OCI-LY7 (cell line): ENCODE results near the gene GIMAP1. TPM values are rescaled to one million over a fixed set of nuclear protein-coding genes. Genes with fewer than 3 reads are reported as not detected.

Experiments used
- BruUV-seq: library from RNA; stranded (reverse); fragments of 400-500 nt; replicated peaks from 2 replicates; lab custom pipeline; 2021; lab: Mats Ljungman, UMichigan
- CTCF ChIA-PET: fragments of 300-600 bp; sonication (Branson Sonifier 250); formaldehyde crosslinking; loops from one replicate; lab custom pipeline; 2022; ENCODE audit warnings: antibody characterized with exemption; ENCODE audit not compliant: unreplicated experiment; lab: Charles Lee
- POLR2A ChIA-PET: fragments of 300-600 bp; sonication (Branson Sonifier 250); formaldehyde crosslinking; loops from one replicate; lab custom pipeline; 2022; ENCODE audit warnings: antibody characterized with exemption; lab: Charles Lee
- DNase-seq: peaks from one replicate; pipeline ENCODE4 v3.0.0-alpha.2; 2015; ENCODE audit warnings: low spot score
- H2AFZ ChIP-seq: fragments of 200-600 bp; sonication (generic), shearing (Covaris generic); 2 replicates; pipeline ENCODE4 v1.6.1; 2014; ENCODE audit warnings: mild to moderate bottlenecking, antibody characterized with exemption, low read length, moderate library complexity
- H3K27ac ChIP-seq: fragments of 200-600 bp; sonication (generic); 2 replicates; pipeline ENCODE4 v1.5.1; 2014; ENCODE audit warnings: mixed run types, low read depth, mild to moderate bottlenecking, moderate library complexity, low read length, inconsistent platforms; ENCODE audit not compliant: poor library complexity, severe bottlenecking
- H3K36me3 ChIP-seq: fragments of 200-600 bp; sonication (generic); 2 replicates; pipeline ENCODE4 v1.6.1; 2014; ENCODE audit warnings: mild to moderate bottlenecking, antibody characterized with exemption, low read length, moderate library complexity, mixed read lengths; ENCODE audit not compliant: insufficient read depth
- H3K4me1 ChIP-seq: fragments of 200-600 bp; sonication (generic); 2 replicates; pipeline ENCODE4 v1.5.1; 2014; ENCODE audit warnings: mild to moderate bottlenecking, low read length; ENCODE audit not compliant: insufficient read depth, poor library complexity, severe bottlenecking
- H3K4me2 ChIP-seq: fragments of 200-600 bp; sonication (generic); 2 replicates; pipeline ENCODE4 v1.6.1; 2014; ENCODE audit warnings: mild to moderate bottlenecking, low read length
- H3K4me3 ChIP-seq: fragments of 200-600 bp; sonication (generic); 2 replicates; pipeline ENCODE4 v1.5.1; 2014; ENCODE audit warnings: mild to moderate bottlenecking, low read depth, low read length; ENCODE audit not compliant: poor library complexity, severe bottlenecking
- H3K79me2 ChIP-seq: fragments of 200-600 bp; sonication (generic); 2 replicates; pipeline ENCODE4 v1.6.1; 2016; ENCODE audit warnings: low read depth, mild to moderate bottlenecking, low read length, moderate library complexity, mixed read lengths; ENCODE audit not compliant: insufficient read depth
- H3K9me2 ChIP-seq: fragments of 200-600 bp; sonication (generic); 2 replicates; pipeline ENCODE4 v1.6.1; 2016; ENCODE audit warnings: mild to moderate bottlenecking, low read length, mixed read lengths; ENCODE audit not compliant: insufficient read depth
- H3K9me3 ChIP-seq: fragments of 200-600 bp; sonication (generic); 2 replicates; pipeline ENCODE4 v1.6.1; 2014; ENCODE audit warnings: mild to moderate bottlenecking, mixed run types, low read length, mixed read lengths
- H4K20me1 ChIP-seq: fragments of 200-600 bp; sonication (generic); 2 replicates; pipeline ENCODE4 v1.6.1; 2014; ENCODE audit warnings: mild to moderate bottlenecking, antibody characterized with exemption, low read length, moderate library complexity, mixed read lengths; ENCODE audit not compliant: insufficient read depth
- CTCF ChIP-seq: fragments of 200-600 bp; sonication (generic); conservative IDR thresholded peaks from 2 replicates; pipeline ENCODE4 v1.5.1; 2014; ENCODE audit warnings: mild to moderate bottlenecking, antibody characterized with exemption, low read length, moderate library complexity, mixed read lengths
- EZH2phosphoT487 ChIP-seq: fragments of 200-600 bp; sonication (generic); IDR thresholded peaks from 2 replicates; pipeline ENCODE4 v1.6.1; 2018; ENCODE audit warnings: low read depth, borderline replicate concordance, mild to moderate bottlenecking, mixed run types, antibody characterized with exemption, low read length, moderate library complexity, mixed read lengths
- intact Hi-C: fragments of 100-400 bp; cut with micrococcal nuclease; formaldehyde crosslinking; loops from one replicate; pipeline ENCODE4 v1.10.0; 2022; ENCODE audit not compliant: unreplicated experiment
- total RNA-seq, 2 experiments: library from RNA; depleted of rRNA in 1 of 2; stranded (reverse); fragments of >200 nt in 1 of 2; shearing (Covaris generic) in 1 of 2; gene quantifications; 2 replicates each; pipeline ENCODE4 v1.2.3, GENCODE V29; 2014 to 2022

The GIMAP1 gene
- total RNA-seq, 2 experiments from 2014 or later, result not detected

DNA sequence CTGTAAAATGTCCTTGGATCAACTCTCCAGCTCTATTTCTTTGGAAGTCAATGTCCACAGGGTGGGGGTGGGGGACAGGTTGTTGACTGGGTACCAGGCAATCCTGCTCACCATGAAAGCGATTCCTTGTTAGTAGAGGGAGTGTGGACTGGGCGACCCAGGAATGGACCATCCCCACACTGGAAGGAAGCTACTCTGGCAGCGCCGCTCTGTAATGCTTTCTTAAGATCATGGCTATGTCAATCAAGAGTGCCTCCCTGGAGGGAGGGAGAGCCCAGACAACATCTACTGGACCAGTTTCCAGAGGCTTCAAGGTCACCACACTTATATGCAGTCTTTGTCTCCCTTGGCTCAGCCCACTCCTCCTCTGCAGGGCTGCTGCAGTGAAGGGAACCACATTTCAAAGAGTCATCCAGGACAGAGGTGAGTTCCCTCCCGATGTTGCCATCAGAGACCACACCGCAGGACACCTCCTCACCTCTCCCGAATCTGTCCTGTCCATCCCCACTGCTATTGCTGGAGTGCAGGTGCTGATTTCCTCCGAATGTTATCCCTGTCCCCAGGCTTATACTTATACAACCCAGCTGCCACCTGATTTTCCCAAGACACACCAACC is 27.7 kb downstream of the GIMAP1 start:
- ChIA-PET CTCF (no interaction called here), POLR2A (interaction anchor here (0.5 kb wide), 1 partner anchor 353 kb away, joined by 4 read pairs; no protein-coding TSS in a partner anchor)
- Histone ChIP-seq H3K4me2 (no peak overlapping the region), H2AFZ (no peak overlapping the region), H3K9me2 (no peaks in the 10 kb centered on the region), H4K20me1 (no peaks in the 10 kb centered on the region), H3K36me3 (no peaks in the 10 kb centered on the region), H3K79me2 (no peaks in the 10 kb centered on the region), H3K4me3 (no peak overlapping the region), H3K9me3 (no peaks in the 10 kb centered on the region), H3K4me1 (no peaks in the 10 kb centered on the region), H3K27ac (no peak overlapping the region)
- no TSS peak for BruUV-seq
- TF ChIP-seq CTCF (no peak), EZH2phosphoT487 (no peak)
- intact Hi-C loops, result no loop called here
- no peak for DNase-seq

GRCh38 chr7:150745086-150745485 is 28.7 kb downstream of the GIMAP1 start:
- H3K4me3 ChIP-seq, result no peak overlapping the region
- TF ChIP-seq EZH2phosphoT487 (no peak), CTCF (no peak)
- H3K9me3 ChIP-seq, result no peaks in the 10 kb centered on the region
- no peaks in the 10 kb centered on the region for H3K36me3 ChIP-seq
- ChIA-PET CTCF (no interaction called here), POLR2A (no interaction called here)
- DNase-seq, result no peak
- no peaks in the 10 kb centered on the region for H4K20me1 ChIP-seq
- no peaks in the 10 kb centered on the region for H3K9me2 ChIP-seq
- H3K4me2 ChIP-seq, result no peak overlapping the region
- H2AFZ ChIP-seq, result no peak overlapping the region
- BruUV-seq, result no TSS peak
- H3K4me1 ChIP-seq, result no peaks in the 10 kb centered on the region
- H3K79me2 ChIP-seq, result no peaks in the 10 kb centered on the region
- no peak overlapping the region for H3K27ac ChIP-seq
- intact Hi-C loops, result no loop called here

DNA sequence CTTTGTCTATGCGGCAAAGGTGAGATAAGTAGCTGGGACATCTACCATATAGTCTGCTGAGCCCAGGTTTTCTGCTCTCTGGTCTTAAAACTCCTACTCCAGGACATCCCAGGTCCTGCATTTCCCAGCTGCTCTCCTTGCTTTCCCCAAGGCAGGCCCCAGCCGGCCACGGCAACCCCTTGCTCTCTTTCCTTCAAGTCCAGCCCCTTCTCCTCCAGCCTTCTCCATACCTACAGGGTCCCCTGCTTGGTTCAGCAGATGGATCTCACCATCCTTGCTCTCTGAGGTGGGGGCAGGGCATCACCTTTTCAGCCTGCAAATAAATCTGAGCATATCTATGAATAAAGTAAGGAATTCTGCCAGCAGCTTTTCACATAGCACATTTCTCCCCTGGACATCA is 29.5 kb downstream of the GIMAP1 start:
- ChIA-PET CTCF (no interaction called here), POLR2A (no interaction called here)
- intact Hi-C loops, result no loop called here
- Histone ChIP-seq H3K4me2 (no peak overlapping the region), H3K27ac (no peak overlapping the region), H3K9me2 (no peaks in the 10 kb centered on the region), H3K36me3 (no peaks in the 10 kb centered on the region), H3K79me2 (no peaks in the 10 kb centered on the region), H3K9me3 (no peaks in the 10 kb centered on the region), H4K20me1 (0 out of 2 replicates have a peak, but pooled peaks cover 3% of the 10 kb centered on the region), H2AFZ (no peak overlapping the region), H3K4me1 (no peaks in the 10 kb centered on the region), H3K4me3 (no peak overlapping the region)
- TF ChIP-seq EZH2phosphoT487 (no peak), CTCF (no peak)
- no TSS peak for BruUV-seq
- DNase-seq, result no peak
